HepG2 (cell line): Measurements from ENCODE around the gene CLCN4. TPM values are rescaled to one million over a fixed set of nuclear protein-coding genes. Genes with fewer than 3 reads are reported as not detected.

Experiments used
- HOXA9 ChIP-seq: sonication (generic); formaldehyde crosslinking; IDR thresholded peaks from 2 replicates; pipeline ENCODE4 v1.8.1; 2022; ENCODE audit warnings: missing genetic modification reagents, mild to moderate bottlenecking, moderate library complexity, borderline replicate concordance
- MAFK ChIP-seq, 2 experiments: IDR thresholded peaks in 1 of 2; conservative IDR thresholded peaks in 1 of 2; 2 replicates each; pipeline ENCODE4 v1.6.1; 2011; ENCODE audit warnings: improper control_type of control experiment in 2 of 2, low read length in 2 of 2
- PTBP1 ChIP-seq: fragments of 200-400 bp; formaldehyde crosslinking; IDR thresholded peaks from 2 replicates; pipeline ENCODE4 v1.6.1; 2018; ENCODE audit warnings: low read length, low read depth; ENCODE audit not compliant: poor library complexity, severe bottlenecking
- RBM22 ChIP-seq: fragments of 200-400 bp; formaldehyde crosslinking; optimal IDR thresholded peaks from 2 replicates; pipeline ENCODE3; 2017; ENCODE audit warnings: mild to moderate bottlenecking, low read length, moderate library complexity
- SP4 ChIP-seq: sonication (generic); formaldehyde crosslinking; IDR thresholded peaks from 2 replicates; pipeline ENCODE4 v1.8.1; 2023; ENCODE audit warnings: mild to moderate bottlenecking, missing genetic modification reagents
- ZBTB14 ChIP-seq: sonication (generic); formaldehyde crosslinking; IDR thresholded peaks from 2 replicates; pipeline ENCODE4 v1.4.0; 2020; ENCODE audit warnings: missing genetic modification reagents
- ZBTB8A ChIP-seq: sonication (generic); formaldehyde crosslinking; IDR thresholded peaks from 2 replicates; pipeline ENCODE4 v1.4.0; 2020; ENCODE audit warnings: mild to moderate bottlenecking, low read depth, missing genetic modification reagents, borderline replicate concordance
- ZHX2 ChIP-seq, 2 experiments: sonication (generic) in 1 of 2; formaldehyde crosslinking in 1 of 2; IDR thresholded peaks; 2 replicates each; pipeline versions ENCODE4 v1.6.1 to v1.9.0; 2014 to 2022; ENCODE audit warnings: antibody characterized with exemption in 1 of 2, borderline replicate concordance in 1 of 2, inconsistent platforms in 1 of 2, low read depth in 1 of 2, missing genetic modification reagents in 1 of 2
- ZKSCAN8 ChIP-seq: IDR thresholded peaks from 2 replicates; pipeline ENCODE4 v1.6.1; 2016; ENCODE audit warnings: borderline replicate concordance, missing genetic modification reagents, missing compliant biosample characterization
- ZNF18 ChIP-seq: sonication (generic); formaldehyde crosslinking; IDR thresholded peaks from 2 replicates; pipeline ENCODE4 v1.8.0; 2022; ENCODE audit warnings: mild to moderate bottlenecking, missing genetic modification reagents; ENCODE audit not compliant: insufficient replicate concordance
- ZNF256 ChIP-seq: sonication (generic); formaldehyde crosslinking; conservative IDR thresholded peaks from 2 replicates; pipeline ENCODE4 v1.4.0; 2020; ENCODE audit warnings: missing genetic modification reagents
- ZNF572 ChIP-seq: sonication (generic); formaldehyde crosslinking; IDR thresholded peaks from 2 replicates; pipeline ENCODE4 v1.5.1; 2020; ENCODE audit warnings: mild to moderate bottlenecking, missing genetic modification reagents
- ZNF609 ChIP-seq: sonication (generic); formaldehyde crosslinking; IDR thresholded peaks from 2 replicates; pipeline ENCODE4 v1.4.0; 2020; ENCODE audit warnings: mild to moderate bottlenecking, missing genetic modification reagents, borderline replicate concordance
- ZNF773 ChIP-seq: sonication (generic); formaldehyde crosslinking; IDR thresholded peaks from 2 replicates; pipeline ENCODE4 v1.4.0; 2020; ENCODE audit warnings: missing genetic modification reagents, borderline replicate concordance
- ZNF776 ChIP-seq: sonication (generic); formaldehyde crosslinking; IDR thresholded peaks from 2 replicates; pipeline ENCODE4 v1.4.0; 2020; ENCODE audit warnings: mild to moderate bottlenecking, missing genetic modification reagents
- polyA plus RNA-seq, 8 experiments: library from polyadenylated mRNA; depleted of rRNA in 3 of 8; stranded (reverse) in 7 of 8; unstranded in 1 of 8; fragments of >200 nt; fragmentation: Illumina TruSeq in 4 of 8; extraction: Trizol in 4 of 8; gene quantifications; 2 replicates each; pipeline versions ENCODE4 v1.2.1 to v1.2.3, GENCODE V29; 2011 to 2016; ENCODE audit warnings: low read depth in 4 of 8, missing spikeins in 1 of 8, mixed read lengths in 1 of 8; ENCODE audit not compliant: insufficient read depth in 1 of 8
- total RNA-seq, 5 experiments: library from RNA; depleted of rRNA; stranded (reverse); fragments of >200 nt; fragmentation: Illumina TruSeq; extraction: Trizol; gene quantifications; 2 replicates each; pipeline ENCODE4 v1.2.3, GENCODE V29; 2016; ENCODE audit warnings: low read depth in 1 of 5

The CLCN4 gene
- total and polyA plus RNA-seq, 2 of the 13 experiments (the other 11 are each of a cell fraction or from before 2014, with no cell fraction given): 1.8 to 2.5 TPM

- TF ChIP-seq ZHX2 (IDR thresholded peaks at IDR 0.05; ENCODE audit: low read depth): no peak
- no peak for TF ChIP-seq ZHX2 (CRISPR knock-in tag; IDR thresholded peaks at IDR 0.05; ENCODE audit: borderline replicate concordance)
- no peak for TF ChIP-seq SP4 (CRISPR knock-in tag)
- no peak for TF ChIP-seq MAFK (conservative IDR thresholded peaks at IDR 0.05 in 1 of 2, IDR thresholded peaks at IDR 0.05 in 1 of 2; ENCODE audit: low read length in 2 of 2)
- TF ChIP-seq ZNF609 (CRISPR knock-in tag): no peak
- TF ChIP-seq ZBTB8A (CRISPR knock-in tag): no peak
- TF ChIP-seq PTBP1: no peak
- no peak for TF ChIP-seq RBM22
- no peak; the same call in 1 of the 2 replicates for TF ChIP-seq ZKSCAN8 (CRISPR knock-in tag)
- TF ChIP-seq ZNF773 (CRISPR knock-in tag): no peak
- TF ChIP-seq ZNF572 (CRISPR knock-in tag): no peak
- TF ChIP-seq ZBTB14 (CRISPR knock-in tag): no peak
- no peak for TF ChIP-seq ZNF776 (CRISPR knock-in tag)
- TF ChIP-seq ZNF256: no peak
- TF ChIP-seq ZNF18 (CRISPR knock-in tag): no peak
- TF ChIP-seq HOXA9 (CRISPR knock-in tag): no peak
Measured at GRCh38 chrX:10119399-10119990, 37.3 kb upstream of the CLCN4 start (continued).
